NK-92 treated with Interleukin-12 subunit alpha and Interleukin-12 subunit beta, amount 100 ng/mL, for 24 hours (cell line): Measurements from ENCODE around the gene MYO18A.
"Not testable (repeated sequence)": the region's sequence is repeated elsewhere in the genome, so short reads cannot be mapped to it uniquely, and the experiment has no call there.

Source experiments
- DNase-seq: peaks from one replicate; lab custom pipeline; 2025; lab: John Stamatoyannopoulos, UW

The MYO18A gene

GRCh38 chr17:29102046-29102445, 78.2 kb downstream of the MYO18A start:
- DNase-seq, result no peak

- DNase-seq, result no peak
Measured at GRCh38 chr17:29100296-29100695, 79.9 kb downstream of the MYO18A start.

- no peak for DNase-seq
Measured at GRCh38 chr17:29099527-29099926, 80.7 kb downstream of the MYO18A start.

DNA sequence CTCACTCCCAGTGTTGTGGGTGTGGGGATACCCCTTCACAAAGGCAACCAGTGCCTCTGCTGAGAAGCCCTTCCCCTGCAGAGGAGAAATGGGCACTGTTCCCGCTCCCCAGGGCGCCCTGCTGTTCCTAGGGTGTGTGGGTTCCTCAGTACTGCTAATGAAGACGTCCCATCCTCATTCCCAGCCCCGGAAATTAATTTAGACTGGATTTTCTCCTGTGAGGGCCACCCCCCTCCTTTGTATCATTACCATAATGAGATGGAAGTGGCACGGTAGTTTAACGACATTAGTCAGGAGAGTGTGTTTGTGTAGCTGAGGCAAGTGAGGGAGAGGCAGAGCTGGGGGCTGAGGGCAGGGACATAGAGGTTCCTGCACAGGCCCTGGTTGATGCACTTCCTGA, 84.1 kb downstream of the MYO18A start:
- no peak for DNase-seq

DNA sequence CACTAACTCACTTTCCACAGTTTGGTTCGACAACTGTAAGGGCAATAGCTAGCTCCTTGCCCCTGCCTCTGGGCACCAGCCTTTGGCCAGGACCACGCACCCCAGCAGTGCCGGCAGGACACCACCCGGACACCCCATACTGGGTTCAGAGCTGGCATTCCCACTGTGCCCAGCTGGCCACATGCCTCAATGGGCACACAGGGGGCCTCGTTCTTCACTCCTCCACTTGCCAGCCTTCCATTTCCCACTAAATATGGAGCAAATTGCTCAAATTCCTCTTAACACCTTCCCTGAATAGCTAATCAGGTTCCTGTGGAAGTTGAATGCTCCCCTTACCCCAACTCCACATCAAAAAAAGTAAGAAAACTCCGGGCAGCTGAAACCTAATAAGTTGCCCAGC, 84.8 kb downstream of the MYO18A start:
- DNase-seq, result no peak

DNA sequence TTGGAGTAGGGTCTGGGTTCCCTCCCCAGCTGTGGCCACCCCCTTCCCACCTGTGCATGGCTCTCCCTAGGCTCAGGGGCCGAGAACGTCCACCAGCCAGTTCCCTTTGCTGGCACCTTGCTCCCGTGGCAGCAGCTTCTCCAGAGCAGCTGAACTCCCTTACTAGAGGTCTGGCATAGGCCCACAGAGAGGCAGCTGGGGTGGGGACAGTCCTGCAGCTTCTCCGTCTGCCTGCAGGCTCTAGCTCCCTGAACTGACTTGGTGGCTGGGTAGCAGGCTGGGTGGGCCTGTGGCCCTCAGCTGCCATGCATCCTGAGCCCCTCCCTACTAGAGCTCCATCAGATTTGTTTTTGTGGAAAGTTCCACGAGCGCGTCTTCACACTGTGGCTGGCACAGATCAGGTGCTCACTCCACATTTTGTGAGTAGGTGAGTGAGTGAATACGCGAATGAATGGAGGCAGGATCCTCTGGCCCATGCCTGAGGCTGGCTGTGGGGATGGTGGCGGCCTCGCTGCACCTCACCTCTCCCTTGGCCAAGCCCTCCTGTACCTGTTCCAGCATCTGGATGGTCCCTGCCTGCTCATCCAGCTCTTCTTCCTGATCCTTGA, 86.0 kb downstream of the MYO18A start:
- no peak for DNase-seq

DNA sequence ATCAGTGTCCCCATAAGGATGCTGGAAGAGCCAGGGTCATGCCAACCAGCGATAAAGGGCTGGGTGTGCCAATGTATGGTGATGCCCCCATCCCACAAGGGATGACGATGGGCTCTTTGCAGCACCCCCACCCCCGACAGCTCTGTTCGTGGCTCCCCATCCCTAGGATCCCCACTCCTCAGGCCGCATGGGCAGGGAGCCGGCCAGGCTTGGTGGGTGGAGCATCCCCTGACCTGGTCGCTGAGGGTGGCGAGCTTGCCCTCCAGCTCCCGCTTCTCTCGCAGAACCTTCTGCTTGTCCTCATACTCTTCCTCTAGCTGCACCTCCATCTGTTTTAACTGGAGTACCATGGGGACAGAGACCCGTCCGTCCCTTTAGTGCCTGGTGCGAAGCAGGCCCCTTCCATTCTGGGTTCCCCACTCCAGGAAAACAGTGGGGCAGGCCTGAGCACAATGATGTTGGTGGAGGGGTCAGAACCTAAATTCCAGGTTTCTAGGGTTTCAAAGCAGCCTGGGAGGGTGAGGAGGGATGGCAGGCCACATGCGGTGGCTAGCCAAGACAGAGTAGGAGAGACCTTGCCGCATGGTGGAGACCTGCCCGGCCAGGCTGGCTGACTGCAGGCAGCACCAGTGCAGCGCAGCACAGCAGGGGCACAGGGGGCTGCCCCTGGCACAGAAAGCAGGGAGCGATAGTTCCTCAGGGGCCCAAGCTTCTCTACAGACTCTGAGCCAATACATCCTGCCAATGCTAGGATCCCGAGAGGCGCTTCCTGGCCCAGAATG, 86.9 kb downstream of the MYO18A start:
- DNase-seq, result no peak

DNA sequence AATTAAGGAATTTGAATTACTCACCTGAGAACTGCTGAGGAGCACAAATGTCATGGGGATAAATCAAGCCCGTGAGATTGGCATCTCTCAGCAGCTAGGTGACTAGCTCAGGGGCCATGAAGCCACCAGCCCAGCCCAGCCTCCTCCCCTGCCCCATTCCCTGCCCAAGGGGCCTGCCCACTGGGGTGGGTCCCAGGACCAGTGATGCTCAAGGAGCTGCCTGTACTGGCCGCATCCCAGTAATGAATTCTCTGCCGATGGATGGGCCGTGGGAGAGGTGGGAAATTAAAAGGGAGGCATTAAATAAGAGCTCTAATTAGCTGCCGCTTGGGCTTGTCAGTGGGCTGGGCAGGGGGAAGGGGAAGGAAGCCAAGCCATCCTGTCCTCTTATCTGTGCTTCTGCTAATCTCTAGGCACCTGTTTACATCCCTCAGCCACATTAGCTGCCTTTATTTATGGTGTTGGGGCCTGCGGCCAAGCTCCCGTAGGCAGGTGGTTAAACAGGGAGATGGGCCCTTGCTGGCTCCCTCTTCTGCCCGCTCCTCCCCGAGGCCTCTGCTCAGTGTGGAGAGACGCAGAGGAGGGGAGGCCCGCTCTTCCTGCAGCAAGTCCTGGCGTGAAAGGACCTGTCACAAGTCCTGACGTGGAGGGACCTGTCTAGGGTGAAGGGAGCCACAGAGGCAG, 88.5 kb downstream of the MYO18A start:
- no peak for DNase-seq

GRCh38 chr17:29090750-29091605, 89.2 kb downstream of the MYO18A start:
- DNase-seq, result no peak

DNA sequence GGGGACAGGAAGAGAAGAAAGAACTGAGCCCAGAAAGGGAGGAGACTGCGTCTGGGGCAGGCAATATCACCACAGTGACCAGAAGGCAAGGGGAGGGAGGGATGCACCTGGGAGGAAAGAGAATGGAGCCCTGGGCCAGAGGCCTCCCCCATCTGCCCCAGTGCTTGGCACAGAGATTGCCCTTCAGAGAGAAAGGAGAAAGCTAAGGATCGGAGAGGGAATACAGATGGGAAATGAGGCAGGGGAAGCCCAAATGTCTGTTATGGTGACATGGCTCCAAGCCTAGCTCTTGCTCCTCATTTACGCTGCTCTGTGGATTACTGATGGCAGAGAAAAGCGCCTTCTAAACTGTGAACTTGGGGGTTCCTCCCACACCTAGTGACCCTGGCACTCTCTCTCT, 90.1 kb downstream of the MYO18A start:
- DNase-seq, result no peak

GRCh38 chr17:29089601-29090044, 90.6 kb downstream of the MYO18A start:
- DNase-seq, result no peak

- DNase-seq, result not testable (repeated sequence)
Measured at GRCh38 chr17:29088782-29089181, 91.4 kb downstream of the MYO18A start.

DNA sequence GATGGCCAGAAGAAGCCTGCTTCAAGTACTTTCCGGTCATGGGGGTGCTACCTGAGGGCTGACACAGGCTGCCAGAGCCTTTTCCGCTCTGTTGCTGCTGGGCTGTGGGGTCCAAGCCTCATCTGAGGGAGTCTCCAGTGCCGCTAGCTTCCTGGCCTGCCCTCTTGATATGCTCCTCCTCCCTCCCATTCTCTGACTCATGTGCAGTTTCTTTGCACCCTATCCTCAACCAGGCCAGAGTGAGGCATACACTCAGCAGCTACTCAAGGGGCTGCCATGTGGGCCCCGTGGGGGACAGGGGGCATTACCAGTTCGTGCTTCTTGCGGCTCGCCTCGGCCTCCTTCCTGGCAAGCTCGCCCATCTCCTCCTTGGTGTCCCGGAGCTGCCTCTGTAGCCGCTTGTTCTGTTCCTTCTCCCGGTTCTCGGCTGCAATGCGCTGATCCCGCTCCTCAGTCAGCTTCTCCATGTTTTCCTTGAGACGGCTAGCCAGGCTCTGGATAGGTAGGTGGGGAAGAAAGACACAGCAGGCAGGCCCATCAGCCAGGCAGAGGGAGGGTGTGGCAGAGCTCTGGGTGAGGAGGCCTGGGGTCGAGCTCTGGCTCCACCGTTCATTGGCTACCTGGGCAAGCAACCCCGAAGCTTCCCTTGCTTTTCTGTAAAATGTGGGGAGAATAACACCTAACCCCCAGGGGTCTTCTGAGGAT, 93.4 kb downstream of the MYO18A start:
- DNase-seq, result no peak

- no peak for DNase-seq
Measured at GRCh38 chr17:29085223-29085622, 95.0 kb downstream of the MYO18A start.

- no peak for DNase-seq
Measured at GRCh38 chr17:29084541-29085146, 95.6 kb downstream of the MYO18A start.

- DNase-seq, result no peak
Measured at GRCh38 chr17:29080965-29081364, 99.2 kb downstream of the MYO18A start.

DNA sequence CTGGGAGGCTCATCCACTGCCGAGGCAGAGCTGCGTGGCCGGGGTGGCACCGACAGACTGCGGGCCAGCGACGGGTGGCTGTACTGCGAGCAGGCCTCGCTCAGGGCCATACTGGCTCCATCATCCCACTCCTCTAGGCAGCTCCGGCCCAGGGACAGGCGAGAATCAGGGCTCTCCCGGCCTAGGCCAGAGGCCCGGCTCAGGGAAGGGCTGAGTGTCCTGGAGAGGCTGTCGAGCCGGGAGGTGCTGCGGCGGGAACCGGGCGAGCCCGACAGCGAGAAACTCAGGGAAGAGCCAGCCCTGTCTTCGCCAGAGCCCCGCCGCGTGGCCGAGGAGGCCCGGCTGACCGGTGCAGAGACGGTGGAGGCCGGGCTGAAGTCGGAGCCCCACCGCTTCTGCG, 99.9 kb downstream of the MYO18A start:
- no peak for DNase-seq

- no peak for DNase-seq
Measured at GRCh38 chr17:29079887-29080286, 100.3 kb downstream of the MYO18A start.

- DNase-seq, result no peak
Measured at GRCh38 chr17:29079433-29079832, 100.8 kb downstream of the MYO18A start.

GRCh38 chr17:29078183-29079045, 101.8 kb downstream of the MYO18A start:
- no peak for DNase-seq
